Smooth muscle cell of the brain vasculature (primary cell): ENCODE measurements around the gene IL18R1.

Experiments
- DNase-seq: peaks from one replicate; pipeline ENCODE4 v3.0.0-alpha.2; 2012; ENCODE audit warnings: low read depth, low spot score

The IL18R1 gene

DNA sequence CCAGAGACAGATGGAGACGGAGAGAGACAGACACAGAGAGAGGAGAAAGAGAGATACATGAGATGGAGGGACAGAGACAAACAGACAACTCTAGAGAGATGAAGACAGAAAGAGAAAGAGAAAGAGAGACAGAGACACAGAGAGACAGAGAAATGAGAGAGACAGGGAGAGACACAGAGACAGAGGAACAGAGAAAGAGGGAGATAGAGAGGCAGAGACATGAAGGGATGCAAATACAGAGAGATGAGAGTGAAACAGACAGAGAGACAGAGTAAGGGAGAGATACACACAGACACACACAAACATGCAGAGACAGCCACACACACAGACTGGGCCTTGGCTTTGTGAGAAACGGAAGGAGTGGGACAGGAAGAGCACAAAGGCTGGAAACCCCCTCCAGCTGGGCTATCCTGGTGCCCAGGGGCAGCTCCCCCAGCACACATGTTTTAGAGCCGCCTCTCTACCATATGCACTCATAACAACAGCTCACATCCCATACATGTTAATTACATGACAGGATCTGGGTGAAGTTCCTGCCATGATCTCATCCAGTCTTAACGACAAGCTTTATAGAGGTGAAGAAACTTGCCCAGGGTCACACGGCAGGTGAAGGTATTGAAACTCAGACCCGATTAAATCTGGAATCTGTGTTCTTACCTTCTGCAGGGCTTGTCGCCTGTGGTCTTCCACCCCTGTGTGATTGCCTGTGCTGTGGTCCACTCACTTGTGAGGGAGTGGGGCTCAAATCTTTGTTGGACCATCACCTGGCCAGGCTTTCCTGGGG lies 32.4 kb downstream of the IL18R1 start:
- no peak for DNase-seq

GRCh38 chr2:102391565-102391964 lies 36.0 kb downstream of the IL18R1 start:
- no peak for DNase-seq

- DNase-seq, result no peak
Observed at GRCh38 chr2:102392096-102392495, 36.5 kb downstream of the IL18R1 start.

DNA sequence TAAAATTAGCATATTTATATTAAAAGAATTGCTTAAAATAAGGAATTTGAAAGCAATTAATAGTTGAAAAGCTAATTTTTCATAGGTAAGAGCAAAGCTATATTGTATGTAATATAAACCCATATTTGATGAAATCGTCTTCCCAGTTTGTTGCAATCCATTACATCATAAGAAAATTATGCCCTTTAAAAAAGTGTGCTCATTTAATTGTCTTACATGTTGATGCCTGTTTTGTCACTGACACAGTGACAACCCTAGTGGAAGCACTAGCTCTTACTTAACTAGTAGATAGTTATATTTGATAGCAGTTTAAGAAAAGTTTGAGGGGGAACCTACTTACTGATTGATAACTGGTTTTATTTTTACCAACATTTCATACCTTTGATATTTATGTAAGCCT lies 37.3 kb downstream of the IL18R1 start:
- no peak for DNase-seq

GRCh38 chr2:102396012-102396411 lies 40.4 kb downstream of the IL18R1 start:
- no peak for DNase-seq

GRCh38 chr2:102397209-102397608 lies 41.6 kb downstream of the IL18R1 start:
- DNase-seq, result no peak

GRCh38 chr2:102399499-102400141 lies 44.0 kb downstream of the IL18R1 start:
- no peak for DNase-seq

- DNase-seq, result no peak
Observed at GRCh38 chr2:102401456-102401855, 45.9 kb downstream of the IL18R1 start.

- no peak for DNase-seq
Observed at GRCh38 chr2:102401865-102402264, 46.3 kb downstream of the IL18R1 start.

DNA sequence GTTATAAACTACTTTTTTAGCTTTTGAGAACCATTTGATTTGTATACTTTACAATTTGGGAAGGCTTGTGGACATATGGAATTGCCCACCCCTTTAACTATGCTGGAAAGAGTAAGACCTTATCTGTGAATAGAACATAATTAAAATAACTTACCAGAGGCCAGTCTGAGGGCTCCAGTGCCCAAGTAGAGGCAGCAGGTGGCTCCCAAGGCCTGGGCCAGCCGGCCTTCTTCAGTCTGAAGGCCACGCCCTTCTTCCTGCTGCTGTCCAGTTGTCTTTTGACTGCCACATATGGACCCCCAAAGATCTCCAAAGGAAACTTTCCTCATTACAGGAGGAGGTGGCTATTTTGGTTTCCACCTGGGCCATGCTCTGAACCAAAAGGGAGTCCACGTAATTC lies 55.4 kb downstream of the IL18R1 start:
- no peak for DNase-seq

- no peak for DNase-seq
Observed at GRCh38 chr2:102412199-102412598, 56.6 kb downstream of the IL18R1 start.

GRCh38 chr2:102417946-102418345 lies 62.4 kb downstream of the IL18R1 start:
- no peak for DNase-seq

- DNase-seq, result no peak
Observed at GRCh38 chr2:102418421-102418961, 62.9 kb downstream of the IL18R1 start.

- no peak for DNase-seq
Observed at GRCh38 chr2:102420290-102420689, 64.7 kb downstream of the IL18R1 start.

GRCh38 chr2:102421890-102422759 lies 66.5 kb downstream of the IL18R1 start:
- DNase-seq, result no peak

- no peak for DNase-seq
Observed at GRCh38 chr2:102422910-102423309, 67.3 kb downstream of the IL18R1 start, which contains the start of gene IL18RAP. IL18RAP (plus strand) TSS chr2:102423160; CDS start chr2:102423278, 118 bp downstream.

GRCh38 chr2:102423368-102423767 lies 67.8 kb downstream of the IL18R1 start:
- DNase-seq, result no peak

GRCh38 chr2:102424754-102425153 lies 69.2 kb downstream of the IL18R1 start:
- no peak for DNase-seq

- no peak for DNase-seq
Observed at GRCh38 chr2:102425441-102426132, 70.0 kb downstream of the IL18R1 start.

DNA sequence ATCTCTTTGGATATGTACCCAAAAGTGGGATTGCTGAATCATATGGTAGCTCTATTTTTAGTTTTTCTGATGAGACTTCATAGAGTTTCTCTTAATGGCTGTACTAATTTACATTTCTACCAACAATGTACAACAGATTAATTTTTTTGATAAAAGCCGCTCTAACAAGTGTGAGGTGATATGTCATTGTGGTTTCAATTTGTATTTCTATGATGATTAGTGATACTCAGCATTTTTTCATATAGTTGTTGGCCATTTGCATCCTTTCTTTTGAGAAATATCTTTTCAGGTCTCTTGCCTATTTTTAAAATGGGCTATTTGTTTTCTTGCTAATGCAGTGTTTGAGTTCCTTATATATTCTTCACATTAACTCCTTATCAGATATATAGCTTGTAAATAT lies 71.7 kb downstream of the IL18R1 start:
- DNase-seq, result no peak

DNA sequence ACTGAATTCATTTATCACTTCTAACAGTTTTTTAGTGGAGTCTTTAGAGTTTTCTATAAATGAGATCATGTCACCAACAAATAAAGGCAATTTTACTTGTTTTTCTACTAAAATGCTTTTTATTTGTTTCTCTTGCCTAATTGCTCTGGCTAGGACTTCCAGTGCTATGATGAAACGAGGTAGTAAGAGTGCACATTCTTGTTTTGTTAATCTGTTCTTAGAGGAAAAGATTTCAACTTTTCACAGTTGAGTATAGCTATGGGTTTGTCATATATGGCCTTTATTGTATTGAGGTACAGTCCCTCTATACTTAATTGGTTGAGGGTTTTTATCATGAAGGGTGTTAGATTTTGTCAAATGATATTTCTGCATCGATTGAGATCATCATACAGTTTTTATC lies 73.0 kb downstream of the IL18R1 start:
- DNase-seq, result no peak
